GM19452 (cell line): Measurements from ENCODE around the gene NUPR2.
"Not testable (repeated sequence)": the region's sequence is repeated elsewhere in the genome, so short reads cannot be mapped to it uniquely, and the experiment has no call there.

Experiments
- ATAC-seq: cut with Tn5 transposase; IDR thresholded peaks from one replicate; pipeline ENCODE4 v1.9.1; 2021; ENCODE audit not compliant: unreplicated experiment

NUPR2 gene

GRCh38 chr7:56115852-56116538 lies at the start of gene NUPR2:
Gene NUPR2, minus strand, starts transcription at chr7:56116417. Its CDS starts 103 bp downstream, at chr7:56116314.
- ATAC-seq: no peak

GRCh38 chr7:56157238-56157790 lies 41.1 kb upstream of the NUPR2 start:
- no peak for ATAC-seq

GRCh38 chr7:56131062-56131461 lies 14.8 kb upstream of the NUPR2 start:
- ATAC-seq: not testable (repeated sequence)

- no peak for ATAC-seq
Measured at GRCh38 chr7:56127241-56127975, 11.2 kb upstream of the NUPR2 start.

GRCh38 chr7:56125831-56126230 lies 9.6 kb upstream of the NUPR2 start:
- no peak for ATAC-seq

- no peak for ATAC-seq
Measured at GRCh38 chr7:56124981-56125380, 8.8 kb upstream of the NUPR2 start.

- no peak for ATAC-seq
Measured at GRCh38 chr7:56121440-56121839, 5.2 kb upstream of the NUPR2 start.

GRCh38 chr7:56112244-56112643 lies 4.0 kb downstream of the NUPR2 start:
- ATAC-seq: not testable (repeated sequence)

- ATAC-seq: no peak
Measured at GRCh38 chr7:56110611-56111010, 5.6 kb downstream of the NUPR2 start.

GRCh38 chr7:56107954-56108258 lies 8.3 kb downstream of the NUPR2 start:
- ATAC-seq: no peak

- peak; percentile 100 for ATAC-seq
Measured at GRCh38 chr7:56106108-56107073, 9.8 kb downstream of the NUPR2 start, which contains the start of gene CHCHD2. Gene CHCHD2, minus strand, starts transcription at chr7:56106476. Its CDS starts 63 bp downstream, at chr7:56106413.

- no peak for ATAC-seq
Measured at GRCh38 chr7:56105508-56105907, 10.7 kb downstream of the NUPR2 start.

- not testable (repeated sequence) for ATAC-seq
Measured at GRCh38 chr7:56104138-56104537, 12.1 kb downstream of the NUPR2 start.

GRCh38 chr7:56099653-56100052 lies 16.6 kb downstream of the NUPR2 start:
- ATAC-seq: no peak

GRCh38 chr7:56098187-56099008 lies 17.8 kb downstream of the NUPR2 start:
- not testable (repeated sequence) for ATAC-seq

GRCh38 chr7:56097700-56098099 lies 18.5 kb downstream of the NUPR2 start:
- ATAC-seq: no peak

- no peak for ATAC-seq
Measured at GRCh38 chr7:56092789-56093531, 23.3 kb downstream of the NUPR2 start, which contains the start of gene PHKG1. Gene PHKG1, minus strand, starts transcription at chr7:56092952. Its CDS starts 4,011 bp downstream, at chr7:56088941.

- ATAC-seq: not testable (repeated sequence)
Measured at GRCh38 chr7:56092388-56092787, 23.8 kb downstream of the NUPR2 start.

GRCh38 chr7:56091591-56091990 lies 24.6 kb downstream of the NUPR2 start:
- ATAC-seq: no peak
